Activated CD8-positive, alpha-beta T cell treated with anti-CD3 and anti-CD28 coated beads, Interleukin-2, amount 10 ng/mL, durations not matched to agents 7 days and 5 days (primary cell): Measurements from ENCODE around the gene ADAMTSL3. TPM values are rescaled to one million over a fixed set of nuclear protein-coding genes. Genes with fewer than 3 reads are reported as not detected.
"Not testable (repeated sequence)": the region's sequence is repeated elsewhere in the genome, so short reads cannot be mapped to it uniquely, and the experiment has no call there.

ENCODE experiments used
- ATAC-seq: fragments of 150-1000 bp; cut with Tn5 transposase; one replicate; pipeline ENCODE4 v1.10.0; 2021; ENCODE audit warnings: moderate library complexity
- CTCF ChIA-PET: fragments of 350-600 bp; sonication (Branson Sonifier 250); formaldehyde crosslinking; loops from one replicate; lab custom pipeline; 2021; ENCODE audit warnings: antibody characterized with exemption; lab: Charles Lee
- POLR2A ChIA-PET: fragments of 350-600 bp; sonication (Branson Sonifier 250); formaldehyde crosslinking; loops from one replicate; lab custom pipeline; 2021; ENCODE audit warnings: antibody characterized with exemption; lab: Charles Lee
- DNase-seq: peaks from one replicate; pipeline ENCODE4 v3.0.0-alpha.2; 2020
- H3K27ac Mint-ChIP-seq: one replicate; pipeline ENCODE4 v1.8.0; 2021; ENCODE audit warnings: mild to moderate bottlenecking, mixed read lengths
- H3K27me3 Mint-ChIP-seq: one replicate; pipeline ENCODE4 v1.8.0; 2021; ENCODE audit warnings: low read depth, mixed read lengths
- H3K36me3 Mint-ChIP-seq: one replicate; pipeline ENCODE4 v1.8.0; 2021; ENCODE audit warnings: low read depth, mixed read lengths
- H3K4me1 Mint-ChIP-seq: one replicate; pipeline ENCODE4 v1.8.0; 2021; ENCODE audit warnings: low read depth, mixed read lengths
- H3K4me3 Mint-ChIP-seq: one replicate; pipeline ENCODE4 v1.8.0; 2021; ENCODE audit warnings: mild to moderate bottlenecking, mixed read lengths
- H3K9me3 Mint-ChIP-seq: one replicate; pipeline ENCODE4 v1.8.0; 2022; ENCODE audit warnings: mixed read lengths; ENCODE audit not compliant: insufficient read depth
- total RNA-seq, 2 experiments: library from RNA; stranded (reverse); gene quantifications; one replicate each; pipeline ENCODE4 v1.2.3, GENCODE V29; 2021

Gene ADAMTSL3
- total RNA-seq, 2 experiments from 2014 or later: not detected

GRCh38 chr15:83733206-83733605 lies 79.3 kb downstream of the ADAMTSL3 start:
- no peaks in the 10 kb centered on the region for H3K4me1 Mint-ChIP-seq
- POLR2A ChIA-PET: no interaction called here
- DNase-seq: no peak
- H3K4me3 Mint-ChIP-seq: no peak overlapping the region
- no peak for ATAC-seq
- no peaks in the 10 kb centered on the region for H3K9me3 Mint-ChIP-seq
- no peak overlapping the region for H3K27ac Mint-ChIP-seq
- no peaks in the 10 kb centered on the region for H3K36me3 Mint-ChIP-seq
- CTCF ChIA-PET: no interaction called here
- no peaks in the 10 kb centered on the region for H3K27me3 Mint-ChIP-seq

DNA sequence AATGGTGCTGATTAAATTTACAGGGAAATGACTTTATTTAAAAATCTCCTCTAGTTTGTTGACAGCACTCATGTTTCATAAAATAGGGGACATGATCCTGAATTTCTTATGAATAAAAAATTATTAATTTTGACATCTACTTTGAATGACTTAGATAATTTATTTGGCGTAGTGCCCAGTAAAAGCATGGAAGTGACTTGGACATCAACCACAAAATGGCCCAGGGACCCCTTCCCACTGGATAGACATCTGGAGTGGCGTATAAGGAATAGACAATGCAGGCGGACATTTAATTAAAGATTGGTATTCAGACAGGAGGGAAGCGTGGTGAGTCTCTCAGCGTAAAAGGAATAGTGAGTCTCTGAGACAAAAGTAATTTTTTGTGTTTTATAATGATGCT lies 79.8 kb downstream of the ADAMTSL3 start:
- no peak for DNase-seq
- Mint-ChIP-seq H3K27ac (no peak overlapping the region), H3K36me3 (no peaks in the 10 kb centered on the region), H3K9me3 (no peaks in the 10 kb centered on the region), H3K4me1 (no peaks in the 10 kb centered on the region), H3K4me3 (no peak overlapping the region), H3K27me3 (no peaks in the 10 kb centered on the region)
- ChIA-PET CTCF (no interaction called here), POLR2A (no interaction called here)
- no peak for ATAC-seq

DNA sequence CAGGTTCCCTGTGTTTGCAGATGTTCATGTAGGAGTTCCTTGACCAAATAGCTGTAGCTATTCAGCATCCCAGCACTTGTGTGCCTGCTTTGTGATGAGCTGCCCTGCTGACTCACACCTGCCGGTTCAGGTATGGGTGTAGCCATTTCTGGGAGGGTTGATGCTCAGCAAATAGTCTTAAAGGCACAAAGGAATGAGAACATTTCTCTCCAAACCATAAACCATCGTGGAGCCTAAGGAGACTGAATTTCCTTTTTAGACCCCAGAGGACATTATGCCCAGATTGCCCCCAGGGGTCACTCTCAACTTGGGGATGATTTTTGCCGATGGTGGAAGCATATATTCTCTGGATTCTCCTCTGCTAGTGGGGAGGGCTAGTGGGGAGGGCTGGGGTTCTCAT lies 80.6 kb downstream of the ADAMTSL3 start:
- DNase-seq (no peak), ATAC-seq (no peak)
- Mint-ChIP-seq H3K27ac (no peak overlapping the region), H3K27me3 (no peaks in the 10 kb centered on the region), H3K4me3 (no peak overlapping the region), H3K9me3 (no peaks in the 10 kb centered on the region), H3K4me1 (no peaks in the 10 kb centered on the region), H3K36me3 (no peaks in the 10 kb centered on the region)
- POLR2A ChIA-PET: no interaction called here
- CTCF ChIA-PET: no interaction called here

DNA sequence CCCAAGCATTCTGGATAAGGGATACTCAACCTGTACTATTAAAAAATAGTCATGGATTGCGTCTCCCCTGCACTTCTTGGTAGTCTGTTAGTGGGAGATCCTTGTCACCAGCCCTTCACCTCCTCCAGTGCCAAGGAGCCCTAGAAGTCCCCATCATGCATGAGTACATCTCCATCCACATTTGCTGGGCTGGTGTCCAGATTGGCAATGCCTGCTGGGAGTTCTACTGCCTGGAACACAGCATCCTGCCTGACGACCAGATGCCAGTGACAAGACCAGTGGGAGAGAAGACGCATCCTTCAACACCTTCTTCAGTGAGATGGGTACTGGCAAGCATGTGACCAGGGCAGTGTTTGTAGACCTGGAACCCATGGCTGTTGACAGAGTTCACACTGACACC lies 85.7 kb downstream of the ADAMTSL3 start:
- ChIA-PET CTCF (no interaction called here), POLR2A (no interaction called here)
- ATAC-seq (no peak), DNase-seq (no peak)
- Mint-ChIP-seq H3K36me3 (no peaks in the 10 kb centered on the region), H3K9me3 (no peaks in the 10 kb centered on the region), H3K27me3 (no peaks in the 10 kb centered on the region), H3K4me3 (no peak overlapping the region), H3K27ac (no peak overlapping the region), H3K4me1 (no peaks in the 10 kb centered on the region)

- POLR2A ChIA-PET: no interaction called here
- no peak overlapping the region for H3K27ac Mint-ChIP-seq
- no peaks in the 10 kb centered on the region for H3K36me3 Mint-ChIP-seq
- no peak overlapping the region for H3K4me3 Mint-ChIP-seq
- H3K9me3 Mint-ChIP-seq: no peaks in the 10 kb centered on the region
- ATAC-seq (no peak), DNase-seq (no peak)
- no peaks in the 10 kb centered on the region for H3K4me1 Mint-ChIP-seq
- no peaks in the 10 kb centered on the region for H3K27me3 Mint-ChIP-seq
- CTCF ChIA-PET: no interaction called here
Observed at GRCh38 chr15:83745771-83746170, 91.8 kb downstream of the ADAMTSL3 start.

DNA sequence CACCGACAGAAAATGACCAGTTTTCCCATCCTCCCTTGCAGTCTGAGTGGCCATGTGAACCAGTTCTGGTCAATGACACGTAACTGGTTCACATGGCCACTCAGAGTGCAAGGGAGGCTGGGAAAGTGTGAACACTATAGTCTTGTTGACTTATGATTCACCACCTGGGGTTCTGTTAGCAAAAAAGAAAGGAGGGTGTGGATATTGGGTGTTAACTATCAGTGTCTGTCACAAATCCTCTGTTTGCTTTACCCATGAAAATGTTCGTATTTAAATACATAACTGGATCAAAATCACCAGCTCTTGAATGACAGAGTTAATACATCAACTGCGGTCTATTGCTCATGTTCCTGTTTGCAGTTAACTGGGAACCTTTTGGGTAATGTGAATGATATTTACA lies 92.3 kb downstream of the ADAMTSL3 start:
- Mint-ChIP-seq H3K27ac (no peak overlapping the region), H3K9me3 (no peaks in the 10 kb centered on the region), H3K27me3 (no peaks in the 10 kb centered on the region), H3K4me1 (no peaks in the 10 kb centered on the region), H3K4me3 (no peak overlapping the region), H3K36me3 (no peaks in the 10 kb centered on the region)
- DNase-seq (no peak), ATAC-seq (no peak)
- ChIA-PET POLR2A (no interaction called here), CTCF (no interaction called here)

DNA sequence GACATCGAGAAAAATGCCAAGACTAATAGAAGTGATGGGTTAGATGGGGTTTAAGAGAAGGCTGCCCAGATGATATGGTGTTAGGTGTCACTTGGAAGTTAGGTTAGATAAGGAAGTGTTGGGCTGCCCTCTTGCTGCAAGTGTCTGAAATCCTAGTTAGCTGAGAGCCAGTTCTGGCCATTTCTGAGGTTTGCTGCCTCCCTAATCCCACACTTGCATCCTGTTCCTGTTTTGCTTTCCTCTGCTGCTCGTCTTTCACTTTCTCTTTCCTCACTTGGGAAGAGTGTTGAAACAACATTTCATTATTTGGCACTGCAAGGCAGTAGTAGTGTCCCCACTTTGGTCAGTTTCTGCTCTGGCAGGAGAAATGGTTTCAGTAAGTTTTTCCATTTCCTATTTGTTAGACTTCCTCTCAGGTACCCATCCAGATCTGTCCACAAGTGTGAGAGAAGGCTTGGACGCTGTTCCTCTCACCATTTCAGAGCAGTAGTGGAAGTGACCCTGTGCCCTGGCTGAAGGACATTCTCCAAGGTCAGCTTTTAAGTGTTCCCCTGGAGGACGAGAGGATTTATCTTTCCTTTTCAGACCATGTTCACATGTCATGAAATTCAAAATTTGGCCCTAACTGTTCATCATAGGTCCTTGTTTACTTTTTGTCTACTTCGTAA lies 93.3 kb downstream of the ADAMTSL3 start:
- POLR2A ChIA-PET: no interaction called here
- Mint-ChIP-seq H3K27me3 (no peaks in the 10 kb centered on the region), H3K27ac (no peak overlapping the region), H3K9me3 (no peaks in the 10 kb centered on the region), H3K4me3 (no peak overlapping the region), H3K36me3 (no peaks in the 10 kb centered on the region), H3K4me1 (no peaks in the 10 kb centered on the region)
- CTCF ChIA-PET: no interaction called here
- no peak for DNase-seq
- no peak for ATAC-seq

DNA sequence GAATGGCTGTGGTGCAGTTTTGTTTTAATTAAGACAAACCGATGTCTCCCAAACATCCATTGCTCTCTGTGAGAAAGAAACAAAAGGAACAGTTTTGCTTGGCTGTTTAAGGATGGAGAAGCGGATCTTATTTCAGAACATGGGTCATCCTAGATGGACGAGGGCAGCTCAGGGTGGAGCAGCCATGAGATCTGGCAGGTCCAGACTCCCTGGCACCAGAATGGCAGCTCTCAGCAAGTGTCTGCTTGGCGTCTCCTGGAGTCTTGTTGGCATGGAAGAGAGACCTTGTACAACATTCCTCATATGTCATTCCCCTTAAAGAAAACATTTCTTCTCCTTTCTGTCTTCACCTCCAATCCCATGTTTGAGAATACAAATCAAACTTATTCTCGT lies 93.8 kb downstream of the ADAMTSL3 start:
- Mint-ChIP-seq H3K27ac (no peak overlapping the region), H3K27me3 (no peaks in the 10 kb centered on the region), H3K9me3 (no peaks in the 10 kb centered on the region), H3K4me1 (no peaks in the 10 kb centered on the region), H3K4me3 (no peak overlapping the region), H3K36me3 (no peaks in the 10 kb centered on the region)
- DNase-seq: no peak
- no peak for ATAC-seq
- ChIA-PET POLR2A (no interaction called here), CTCF (no interaction called here)

- Mint-ChIP-seq H3K36me3 (no peaks in the 10 kb centered on the region), H3K4me3 (no peak overlapping the region), H3K27me3 (no peaks in the 10 kb centered on the region), H3K9me3 (peaks cover 4% of the 10 kb centered on the region), H3K4me1 (no peaks in the 10 kb centered on the region), H3K27ac (no peak overlapping the region)
- ATAC-seq: no peak
- ChIA-PET POLR2A (no interaction called here), CTCF (no interaction called here)
- no peak for DNase-seq
Observed at GRCh38 chr15:83753872-83754493, 100.1 kb downstream of the ADAMTSL3 start.

DNA sequence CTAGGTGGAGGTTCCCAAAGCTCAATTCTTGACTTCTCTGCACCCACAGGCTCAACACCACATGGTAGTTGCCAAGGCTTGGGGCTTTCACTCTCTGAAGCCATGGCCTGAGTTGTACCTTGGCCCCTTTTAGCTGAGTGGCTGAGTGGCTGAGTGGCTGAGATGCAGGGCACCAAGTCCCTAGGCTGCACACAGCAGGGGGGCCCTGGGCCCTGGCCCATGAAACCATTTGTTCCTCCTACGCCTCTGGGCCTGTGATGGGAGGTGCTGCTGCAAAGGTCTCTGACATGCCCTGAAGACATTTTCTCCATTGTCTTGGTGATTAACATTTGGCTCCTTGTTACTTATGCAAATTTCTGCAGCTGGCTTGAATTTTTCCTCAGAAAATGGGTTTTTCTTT lies 103.4 kb downstream of the ADAMTSL3 start:
- H3K27ac Mint-ChIP-seq, H3K36me3 Mint-ChIP-seq, H3K27me3 Mint-ChIP-seq, H3K4me1 Mint-ChIP-seq, CTCF ChIA-PET, ATAC-seq, H3K4me3 Mint-ChIP-seq, DNase-seq, POLR2A ChIA-PET, H3K9me3 Mint-ChIP-seq: not testable (repeated sequence)

GRCh38 chr15:83762367-83762766 lies 108.4 kb downstream of the ADAMTSL3 start:
- ATAC-seq (no peak), DNase-seq (no peak)
- CTCF ChIA-PET: interaction anchor here (0.7 kb wide), 1 partner anchor 24 kb away, joined by 3 read pairs; no protein-coding TSS in a partner anchor
- Mint-ChIP-seq H3K4me1 (no peaks in the 10 kb centered on the region), H3K36me3 (no peaks in the 10 kb centered on the region), H3K4me3 (no peak overlapping the region), H3K9me3 (peaks cover 4% of the 10 kb centered on the region), H3K27me3 (no peaks in the 10 kb centered on the region), H3K27ac (no peak overlapping the region)
- POLR2A ChIA-PET: no interaction called here

GRCh38 chr15:83764201-83764838 lies 110.4 kb downstream of the ADAMTSL3 start:
- no peaks in the 10 kb centered on the region for H3K36me3 Mint-ChIP-seq
- no peak overlapping the region for H3K27ac Mint-ChIP-seq
- no peaks in the 10 kb centered on the region for H3K27me3 Mint-ChIP-seq
- DNase-seq (no peak), ATAC-seq (no peak)
- CTCF ChIA-PET: no interaction called here
- H3K4me3 Mint-ChIP-seq: no peak overlapping the region
- H3K9me3 Mint-ChIP-seq: no peaks in the 10 kb centered on the region
- no peaks in the 10 kb centered on the region for H3K4me1 Mint-ChIP-seq
- POLR2A ChIA-PET: no interaction called here
